Measurements from ENCODE around the gene NQO2.
"Not testable (repeated sequence)": the region's sequence is repeated elsewhere in the genome, so short reads cannot be mapped to it uniquely, and the experiment has no call there.

The NQO2 gene

GRCh38 chr6:2990248-2990931 is 9.3 kb upstream of the NQO2 start:
- no peak for DNase-seq

DNA sequence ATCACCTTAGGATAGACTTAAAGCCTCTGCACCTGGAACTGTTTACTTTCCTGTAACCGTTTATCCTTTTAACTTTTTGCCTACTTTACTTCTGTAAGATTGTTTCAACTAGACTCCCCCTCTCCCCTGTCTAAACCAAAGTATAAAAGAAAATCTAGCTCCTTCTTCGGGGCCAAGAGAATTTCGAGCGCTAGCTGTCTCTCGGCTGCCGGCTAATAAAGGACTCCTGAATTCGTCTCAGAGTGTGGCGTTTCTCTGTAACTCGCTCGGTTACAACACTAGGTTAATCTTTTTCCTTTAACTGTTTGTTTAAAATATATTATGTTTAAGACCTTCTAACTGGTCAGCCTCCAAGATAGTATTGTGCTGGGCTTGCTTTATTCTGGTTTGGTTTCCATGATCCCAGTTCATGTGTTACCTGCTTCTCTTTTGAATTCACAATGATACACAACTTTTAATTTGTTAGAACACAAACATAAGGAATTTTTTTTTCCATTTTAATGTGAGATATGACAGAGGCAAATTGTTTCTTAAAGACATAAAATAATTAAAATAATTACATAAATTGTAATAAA is 8.7 kb upstream of the NQO2 start:
- DNase-seq = no peak

DNA sequence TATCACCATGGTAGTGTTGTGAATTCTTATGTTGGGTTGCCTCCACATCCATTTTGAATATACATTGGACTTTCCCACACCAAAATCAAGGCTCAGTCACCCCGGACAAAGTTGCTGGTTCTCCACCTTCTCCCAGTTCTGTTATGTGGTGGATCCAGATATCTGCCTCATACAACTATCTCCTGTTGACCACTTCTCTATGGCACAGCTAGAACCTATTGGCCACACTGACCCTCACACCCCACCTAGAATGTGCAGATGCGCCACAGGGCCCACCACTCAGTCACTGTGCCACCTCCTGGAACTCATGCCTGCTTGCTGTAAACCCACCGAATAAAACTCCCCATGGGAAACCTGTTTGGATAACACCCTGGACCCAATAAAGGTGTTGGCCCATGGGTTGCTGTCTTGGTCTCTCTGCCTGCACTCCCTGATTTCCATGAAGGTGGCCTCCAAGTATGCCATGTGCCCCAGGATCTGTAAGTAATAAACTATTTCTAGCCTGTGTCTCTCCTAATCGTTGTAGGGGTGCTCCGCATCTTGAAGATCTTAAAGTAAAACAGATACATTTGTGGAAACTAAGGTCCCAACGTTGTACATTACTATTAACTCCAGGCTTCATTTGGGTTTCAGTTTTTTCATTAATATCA is 7.2 kb upstream of the NQO2 start:
- DNase-seq = no peak

DNA sequence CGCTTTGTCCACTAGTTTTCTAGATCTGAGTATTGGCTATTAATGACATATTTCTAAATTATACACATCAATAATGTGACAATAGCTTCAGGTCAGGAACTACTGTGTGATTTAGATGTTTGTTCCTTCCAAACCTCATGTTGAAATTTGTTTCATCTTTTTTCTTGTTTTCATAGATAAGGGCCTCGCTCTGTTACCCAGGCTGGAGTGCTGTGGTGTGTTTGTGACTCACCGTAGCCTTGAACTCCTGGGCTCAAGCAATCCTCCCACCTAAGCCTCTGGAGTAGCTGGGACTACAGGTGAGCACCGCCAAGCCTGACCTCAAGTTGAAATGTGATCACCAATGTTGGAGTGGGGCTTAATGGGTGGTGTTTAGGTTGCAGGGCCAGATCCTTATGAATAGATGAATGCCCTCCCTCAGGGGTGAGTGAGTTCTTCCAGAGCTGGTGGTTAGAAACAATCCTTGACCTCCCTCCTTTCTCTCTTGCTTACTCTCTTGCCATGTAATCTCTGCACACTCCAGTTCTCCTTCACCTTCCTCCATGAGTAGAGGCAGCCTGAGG is 5.9 kb upstream of the NQO2 start:
- DNase-seq = no peak

DNA sequence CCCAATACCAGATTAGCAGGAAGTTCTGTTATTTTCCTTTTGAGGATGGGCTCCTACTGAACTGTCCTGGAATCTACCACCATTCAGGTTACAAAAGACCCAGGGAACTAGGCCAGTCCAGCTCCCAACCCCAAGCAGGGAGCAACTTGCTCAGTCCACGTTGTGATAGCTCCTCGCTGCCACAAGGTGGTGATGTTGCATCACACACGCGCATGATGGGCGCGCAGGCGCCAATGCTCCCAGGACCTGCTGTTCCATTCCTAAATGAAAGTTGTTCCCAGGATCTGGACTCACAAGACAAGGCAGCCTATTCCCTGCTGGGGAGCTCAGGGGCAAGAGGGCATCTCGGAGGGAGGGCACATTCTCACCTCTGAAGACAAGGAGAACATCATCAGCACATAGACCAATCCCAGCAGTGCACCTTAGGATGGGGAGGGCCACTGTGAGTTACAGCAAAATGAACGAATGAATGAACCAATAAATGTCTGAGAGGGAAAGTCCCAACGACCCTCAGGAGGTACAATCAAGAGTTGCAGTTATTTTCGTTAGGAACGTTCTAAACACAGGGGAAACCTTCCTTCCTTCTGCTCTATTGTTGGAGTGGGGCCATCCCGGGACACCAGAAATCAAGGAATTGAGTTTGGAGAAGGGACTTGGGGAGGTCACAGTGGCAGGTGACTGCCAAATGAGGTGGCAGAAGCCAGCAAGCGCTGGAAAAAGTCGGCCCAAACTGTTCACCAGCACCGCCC is 1.3 kb upstream of the NQO2 start:
- DNase-seq = not testable (repeated sequence)

DNA sequence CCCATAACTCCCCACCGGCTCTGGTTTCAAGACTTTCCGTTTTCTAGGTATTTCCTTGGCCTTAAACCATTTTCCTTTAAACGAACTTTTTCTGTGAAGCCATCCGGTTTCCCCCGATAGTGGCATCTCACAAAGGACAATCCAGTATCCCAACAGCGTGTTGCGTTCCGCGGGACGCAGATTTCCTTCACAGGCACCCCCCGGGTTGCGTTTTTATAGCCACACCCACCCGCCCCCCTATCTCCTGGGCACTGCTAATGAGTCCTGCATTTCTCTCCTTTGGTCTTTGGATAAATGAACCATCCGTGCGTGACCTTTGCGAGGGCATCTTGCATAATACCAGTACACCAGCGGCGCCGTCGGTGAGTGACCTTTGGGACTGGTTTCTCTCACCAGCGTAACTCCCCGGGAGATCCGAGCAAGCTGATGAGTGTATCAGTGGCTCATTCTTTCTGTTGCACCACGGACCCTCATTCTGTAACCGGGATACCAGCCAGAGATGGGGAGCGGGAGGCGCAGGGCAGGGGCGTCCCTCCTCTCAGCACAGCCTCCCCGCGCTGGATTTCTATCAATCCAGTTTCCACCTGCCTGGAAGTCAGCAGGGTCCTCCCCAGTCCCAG is 586 bp upstream of the NQO2 start:
- DNase-seq = no peak

DNA sequence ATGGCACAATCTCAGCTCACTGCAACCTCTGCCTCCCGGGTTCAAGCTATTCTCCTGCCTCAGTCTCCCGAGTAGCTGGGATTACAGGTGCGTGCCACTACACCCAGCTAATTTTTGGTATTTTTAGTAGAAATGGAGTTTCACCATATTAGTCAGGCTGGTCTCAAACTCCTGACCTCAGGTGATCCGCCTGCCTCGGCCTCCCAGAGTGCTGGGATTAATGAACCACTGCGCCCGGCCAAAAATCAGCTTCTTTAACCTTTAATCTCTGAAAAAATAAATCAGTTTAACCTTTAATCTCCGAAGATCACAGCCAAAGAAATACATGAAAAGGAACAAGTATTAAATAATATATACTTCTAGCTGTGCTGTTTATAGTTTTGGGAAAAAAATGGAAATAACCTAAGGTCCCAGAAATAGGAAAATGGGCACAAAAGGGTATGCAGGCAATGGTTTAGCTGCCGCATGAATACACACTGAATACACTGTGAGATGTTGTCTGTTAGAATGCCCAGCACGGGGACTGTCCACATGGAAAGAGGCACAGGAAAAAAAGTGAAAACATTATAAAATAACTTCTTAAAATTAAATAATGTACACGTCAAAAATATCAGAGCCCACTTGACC is 1.6 kb downstream of the NQO2 start:
- DNase-seq = no peak

- no peak for DNase-seq
These were observed 2.1 kb downstream of the NQO2 start for GRCh38 chr6:3001773-3002293.

GRCh38 chr6:3003226-3003625 is 3.5 kb downstream of the NQO2 start:
- not testable (repeated sequence) for DNase-seq

DNA sequence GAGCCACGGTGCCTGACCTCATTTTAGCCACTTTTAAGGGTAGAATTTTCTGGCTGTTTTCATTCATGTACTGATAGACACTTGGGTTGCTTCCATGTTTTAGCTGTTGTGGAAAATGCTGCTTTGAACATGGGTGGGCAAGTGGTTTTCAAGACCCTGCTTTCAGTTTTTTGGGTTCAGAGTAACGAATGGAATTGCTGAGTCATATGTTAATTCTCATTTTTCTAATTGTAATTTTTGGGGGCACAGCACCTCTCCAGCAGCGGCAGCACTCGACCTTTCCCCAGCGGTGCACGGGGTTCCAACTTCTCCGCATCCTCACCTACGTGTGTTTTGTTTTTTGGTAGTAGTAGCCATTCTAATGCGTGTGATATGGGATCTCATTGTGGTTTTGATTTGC is 5.4 kb downstream of the NQO2 start:
- no peak for DNase-seq

- no peak for DNase-seq
These were observed 6.2 kb downstream of the NQO2 start for GRCh38 chr6:3005874-3006273.

- no peak for DNase-seq
These were observed 6.8 kb downstream of the NQO2 start for GRCh38 chr6:3006476-3006875.

- DNase-seq = no peak
These were observed 7.9 kb downstream of the NQO2 start for GRCh38 chr6:3007571-3007970.

GRCh38 chr6:3008712-3009265 is 9.1 kb downstream of the NQO2 start:
- DNase-seq = not testable (repeated sequence)

- no peak for DNase-seq
These were observed 10.2 kb downstream of the NQO2 start for GRCh38 chr6:3009930-3010329.

GRCh38 chr6:3011158-3011557 is 11.5 kb downstream of the NQO2 start:
- DNase-seq = no peak

DNA sequence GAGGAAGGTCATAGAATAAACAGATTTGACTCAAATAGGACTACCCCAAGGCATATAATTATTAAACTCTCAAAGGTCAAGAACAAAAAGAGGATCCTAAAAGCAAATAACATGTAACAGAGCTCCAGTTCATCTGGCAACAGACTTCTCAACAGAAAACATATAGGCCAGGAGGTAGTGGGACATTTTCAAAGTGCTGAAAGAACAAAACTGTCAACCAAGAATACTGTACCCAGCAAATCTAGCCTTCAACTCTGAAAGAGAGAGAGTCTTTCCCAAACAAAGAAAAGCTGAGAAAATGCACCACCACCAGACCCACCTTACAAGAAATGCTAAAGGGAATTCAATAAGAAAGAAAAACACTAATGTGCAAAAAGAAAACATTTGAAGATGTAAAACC is 11.9 kb downstream of the NQO2 start:
- DNase-seq = no peak

DNA sequence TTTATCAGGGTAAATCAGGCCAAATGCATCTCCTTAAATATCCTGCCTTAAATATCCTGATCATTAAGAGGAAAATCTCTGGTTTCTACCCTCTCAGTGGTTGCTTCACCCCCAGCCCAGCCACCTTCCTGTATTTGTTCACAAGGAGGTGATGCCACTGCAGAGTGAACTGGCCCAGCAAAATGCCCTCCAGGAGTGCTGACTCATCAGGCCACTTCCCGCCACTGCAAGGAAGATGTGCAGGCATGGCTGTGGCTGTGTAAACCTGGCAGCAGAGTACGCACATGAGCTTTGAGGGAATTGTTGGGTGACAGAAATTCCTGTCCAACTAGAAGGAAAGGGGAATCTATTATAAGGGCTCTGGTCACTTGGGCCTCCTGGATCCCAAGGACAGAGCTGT is 13.8 kb downstream of the NQO2 start:
- DNase-seq = no peak

GRCh38 chr6:3013901-3014674 is 14.4 kb downstream of the NQO2 start:
- DNase-seq = no peak

- no peak for DNase-seq
These were observed 15.0 kb downstream of the NQO2 start for GRCh38 chr6:3014675-3015066.

- no peak for DNase-seq
These were observed 15.4 kb downstream of the NQO2 start for GRCh38 chr6:3015144-3015543.
